ENCODE measurements around the gene BICRA. TPM values are rescaled to one million over a fixed set of nuclear protein-coding genes. Genes with fewer than 3 reads are reported as not detected.

BICRA gene
- total and polyA plus RNA-seq, 2 donors from 2014 or later = 3.2 to 14.7 TPM

DNA sequence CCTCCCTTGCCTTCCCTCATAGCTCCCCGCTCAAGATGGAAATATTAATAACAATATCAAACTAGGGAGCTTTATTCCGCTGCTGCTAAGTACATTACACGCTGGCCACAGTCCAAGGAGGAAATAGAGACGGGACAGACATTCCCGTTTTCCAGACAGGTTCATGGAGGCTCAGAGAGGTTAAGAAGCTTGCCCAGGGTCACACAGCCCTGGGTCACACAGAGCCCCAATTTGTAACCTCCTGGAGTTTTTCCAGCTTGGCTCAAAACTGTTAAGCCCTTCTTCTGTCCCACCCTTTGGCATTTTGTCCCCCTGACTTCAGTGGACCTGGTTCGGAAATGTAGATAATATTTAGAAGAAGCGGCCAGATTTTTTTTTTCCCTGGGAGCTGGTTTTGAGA is 2.0 kb downstream of the BICRA start:
- Histone ChIP-seq H3K9ac (ENCODE audit: low read length in 3 of 3) (peak overlapping the region in 1 of 3 donors; percentile 58), H3K27me3 (ENCODE audit: control insufficient read depth, insufficient read depth, low read length) (no peaks in the 10 kb centered on the region), H3K4me3 (ENCODE audit: low read length in 3 of 3) (peak overlapping the region in 2 of 3 donors; percentile 20 to 64), H3K4me1 (ENCODE audit: control insufficient read depth in 2 of 3, insufficient read depth in 2 of 3, low read depth in 1 of 3, low read length in 3 of 3) (peaks cover 0 to 9% (median 6%) of the 10 kb centered on the region in 3 donors), H3K9me3 (ENCODE audit: control insufficient read depth in 2 of 3, insufficient read depth in 1 of 3, low read length in 3 of 3) (no peaks in the 10 kb centered on the region), H3K27ac (ENCODE audit: low read depth in 2 of 2, low read length in 2 of 2) (no peak overlapping the region), H3K36me3 (ENCODE audit: control insufficient read depth in 2 of 3, insufficient read depth in 3 of 3, low read length in 3 of 3) (no peaks in the 10 kb centered on the region)
- DNase-seq (peak in 1 of 5 donors; percentile 28), FAIRE-seq (no peak)
- TF ChIP-seq, protein P1, sequence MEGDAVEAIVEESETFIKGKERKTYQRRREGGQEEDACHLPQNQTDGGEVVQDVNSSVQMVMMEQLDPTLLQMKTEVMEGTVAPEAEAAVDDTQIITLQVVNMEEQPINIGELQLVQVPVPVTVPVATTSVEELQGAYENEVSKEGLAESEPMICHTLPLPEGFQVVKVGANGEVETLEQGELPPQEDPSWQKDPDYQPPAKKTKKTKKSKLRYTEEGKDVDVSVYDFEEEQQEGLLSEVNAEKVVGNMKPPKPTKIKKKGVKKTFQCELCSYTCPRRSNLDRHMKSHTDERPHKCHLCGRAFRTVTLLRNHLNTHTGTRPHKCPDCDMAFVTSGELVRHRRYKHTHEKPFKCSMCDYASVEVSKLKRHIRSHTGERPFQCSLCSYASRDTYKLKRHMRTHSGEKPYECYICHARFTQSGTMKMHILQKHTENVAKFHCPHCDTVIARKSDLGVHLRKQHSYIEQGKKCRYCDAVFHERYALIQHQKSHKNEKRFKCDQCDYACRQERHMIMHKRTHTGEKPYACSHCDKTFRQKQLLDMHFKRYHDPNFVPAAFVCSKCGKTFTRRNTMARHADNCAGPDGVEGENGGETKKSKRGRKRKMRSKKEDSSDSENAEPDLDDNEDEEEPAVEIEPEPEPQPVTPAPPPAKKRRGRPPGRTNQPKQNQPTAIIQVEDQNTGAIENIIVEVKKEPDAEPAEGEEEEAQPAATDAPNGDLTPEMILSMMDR (IDR thresholded peaks at IDR 0.05; ENCODE audit: borderline replicate concordance, extremely low read depth, insufficient read depth) = no peak
- intact Hi-C loops (cut with DNase I) = no loop called here

DNA sequence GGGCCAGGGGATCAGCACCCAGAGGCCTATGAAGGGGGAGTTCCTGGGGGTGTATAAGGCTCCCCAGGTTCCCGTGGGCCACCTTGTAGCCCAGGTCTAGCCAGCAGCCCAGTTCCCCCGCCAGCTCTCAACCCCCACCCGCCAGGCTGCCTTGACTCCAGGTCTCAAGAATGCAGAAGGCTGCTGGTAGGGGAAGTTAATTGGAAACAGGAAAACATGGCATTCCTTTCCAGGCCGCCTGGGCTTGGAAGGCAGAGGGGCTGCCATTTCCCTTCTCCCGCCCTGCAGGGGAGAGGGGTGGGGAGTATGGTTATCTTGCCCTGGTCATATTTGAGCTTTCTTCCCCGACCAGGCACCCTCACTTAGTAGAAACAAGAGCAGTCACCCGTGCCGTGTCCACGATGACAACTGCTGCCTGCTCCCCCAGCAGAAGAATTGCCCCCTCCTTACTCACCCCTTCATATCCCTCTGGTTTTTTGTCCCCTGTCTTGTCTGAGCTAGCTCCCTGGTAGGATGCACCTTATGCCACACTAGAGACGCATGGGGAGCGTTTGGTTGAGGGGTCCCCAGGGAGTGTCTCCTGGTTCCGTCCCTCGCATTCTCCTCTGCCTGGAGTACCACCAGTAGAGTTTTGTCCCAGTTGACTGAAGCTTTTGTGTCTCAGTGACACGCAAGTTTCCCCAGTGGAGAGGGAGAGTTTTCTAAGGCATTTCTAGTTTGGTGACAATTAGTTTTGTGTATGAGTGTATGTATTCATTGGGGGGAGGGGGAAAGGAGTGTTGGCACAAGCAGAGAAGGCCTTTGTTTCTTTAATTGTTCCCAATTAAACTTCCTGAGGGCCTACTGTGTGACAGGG is 4.5 kb downstream of the BICRA start:
- TF ChIP-seq, protein P1 (IDR thresholded peaks at IDR 0.05; ENCODE audit: borderline replicate concordance, extremely low read depth, insufficient read depth) = no peak
- H3K4me3 ChIP-seq (ENCODE audit: low read length in 3 of 3) = no peak overlapping the region
- peak overlapping the region in 1 of 3 donors; percentile 37 for H3K9ac ChIP-seq (ENCODE audit: low read length in 3 of 3)
- H3K27me3 ChIP-seq (ENCODE audit: control insufficient read depth, insufficient read depth, low read length) = no peaks in the 10 kb centered on the region
- no peaks in the 10 kb centered on the region for H3K36me3 ChIP-seq (ENCODE audit: control insufficient read depth in 2 of 3, insufficient read depth in 3 of 3, low read length in 3 of 3)
- no peaks in the 10 kb centered on the region for H3K9me3 ChIP-seq (ENCODE audit: control insufficient read depth in 2 of 3, insufficient read depth in 1 of 3, low read length in 3 of 3)
- H3K4me1 ChIP-seq (ENCODE audit: control insufficient read depth in 2 of 3, insufficient read depth in 2 of 3, low read depth in 1 of 3, low read length in 3 of 3) = peaks cover 0 to 9% (median 6%) of the 10 kb centered on the region in 3 donors
- H3K27ac ChIP-seq (ENCODE audit: low read depth in 2 of 2, low read length in 2 of 2) = peak overlapping the region in 1 of 2 donors; percentile 32
- DNase-seq (peak in 4 of 5 donors; percentile 70 to 85 (median 73)), FAIRE-seq (no peak)
- intact Hi-C loops (cut with DNase I) = no loop called here

DNA sequence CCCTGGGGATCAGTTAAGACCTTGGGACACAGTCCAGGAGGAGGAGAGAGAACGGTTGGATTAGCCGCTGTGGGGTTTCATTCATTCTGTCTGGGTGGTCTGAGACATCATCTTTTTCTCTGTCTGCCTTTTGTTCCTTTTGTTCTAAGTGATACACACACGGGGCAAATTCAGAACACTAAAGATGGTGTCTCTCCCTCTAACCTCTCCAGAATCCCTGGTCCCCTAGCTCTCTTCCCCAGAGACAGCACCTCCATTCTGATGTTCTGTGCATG is 5.0 kb downstream of the BICRA start:
- DNase-seq = no peak
- H3K27me3 ChIP-seq (ENCODE audit: control insufficient read depth, insufficient read depth, low read length) = no peaks in the 10 kb centered on the region
- H3K36me3 ChIP-seq (ENCODE audit: control insufficient read depth in 2 of 3, insufficient read depth in 3 of 3, low read length in 3 of 3) = no peaks in the 10 kb centered on the region
- no peak for FAIRE-seq
- intact Hi-C loops (cut with DNase I) = no loop called here
- peak overlapping the region in 1 of 3 donors; percentile 37 for H3K9ac ChIP-seq (ENCODE audit: low read length in 3 of 3)
- no peak overlapping the region for H3K4me3 ChIP-seq (ENCODE audit: low read length in 3 of 3)
- peaks cover 0 to 9% (median 6%) of the 10 kb centered on the region in 3 donors for H3K4me1 ChIP-seq (ENCODE audit: control insufficient read depth in 2 of 3, insufficient read depth in 2 of 3, low read depth in 1 of 3, low read length in 3 of 3)
- no peak overlapping the region for H3K27ac ChIP-seq (ENCODE audit: low read depth in 2 of 2, low read length in 2 of 2)
- no peaks in the 10 kb centered on the region for H3K9me3 ChIP-seq (ENCODE audit: control insufficient read depth in 2 of 3, insufficient read depth in 1 of 3, low read length in 3 of 3)
- TF ChIP-seq, protein P1 (IDR thresholded peaks at IDR 0.05; ENCODE audit: borderline replicate concordance, extremely low read depth, insufficient read depth) = no peak
